Breast epithelium (tissue), 3 donors: ENCODE data around the gene TLE2.

Source experiments
- POLR2A ChIP-seq: fragments of 450-650 bp; IDR thresholded peaks from one replicate; pipeline ENCODE4 v1.6.1; 2016; ENCODE audit warnings: antibody characterized with exemption, mild to moderate bottlenecking, moderate library complexity
- TF ChIP-seq, protein P1 (sequence below), 3 donors: fragments of 450-650 bp; IDR thresholded peaks; one replicate each; pipeline ENCODE4 v1.5.1; 2016 to 2017; ENCODE audit warnings: antibody characterized with exemption in 3 of 3, mild to moderate bottlenecking in 3 of 3, moderate library complexity in 3 of 3

DNA sequence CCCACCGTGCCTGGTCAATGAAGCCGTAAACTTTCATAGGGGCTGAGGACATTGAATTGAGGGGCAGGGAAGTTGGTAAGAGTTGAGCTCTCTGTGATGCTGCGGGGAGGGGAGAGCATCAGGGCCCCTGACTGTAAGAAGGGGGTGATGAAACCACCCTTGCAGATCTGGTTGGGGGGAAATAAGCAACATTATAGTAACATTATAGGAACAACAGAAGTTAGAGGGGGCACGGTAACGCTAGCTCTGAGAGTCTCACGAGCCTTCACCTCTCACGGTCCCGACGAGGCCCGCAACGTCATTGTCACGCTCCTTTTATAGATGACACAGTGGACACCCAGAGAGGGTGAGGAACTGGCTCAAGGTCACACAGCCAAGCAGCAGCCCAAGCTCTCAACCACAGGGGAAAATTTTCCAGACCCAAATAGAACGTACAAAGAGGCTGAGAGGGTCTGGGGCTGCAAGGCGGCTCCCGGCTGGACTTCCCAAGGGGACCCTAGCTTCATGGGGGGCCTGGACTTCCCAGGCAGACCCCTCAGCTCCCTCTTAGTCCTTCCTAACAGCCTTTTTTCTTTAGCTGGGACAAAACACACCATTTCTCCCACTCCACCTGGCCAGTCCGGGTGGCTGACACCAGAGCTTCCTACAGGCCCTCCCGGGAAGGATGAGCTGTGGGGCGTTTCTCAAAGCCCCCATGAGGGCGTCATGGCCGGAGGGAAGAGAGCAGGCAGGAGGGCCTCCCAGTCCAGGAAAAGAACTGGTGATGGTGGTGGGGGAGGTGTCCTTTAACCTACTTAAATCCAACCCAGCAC lies 29.1 kb upstream of the TLE2 start:
- TF ChIP-seq, protein P1, sequence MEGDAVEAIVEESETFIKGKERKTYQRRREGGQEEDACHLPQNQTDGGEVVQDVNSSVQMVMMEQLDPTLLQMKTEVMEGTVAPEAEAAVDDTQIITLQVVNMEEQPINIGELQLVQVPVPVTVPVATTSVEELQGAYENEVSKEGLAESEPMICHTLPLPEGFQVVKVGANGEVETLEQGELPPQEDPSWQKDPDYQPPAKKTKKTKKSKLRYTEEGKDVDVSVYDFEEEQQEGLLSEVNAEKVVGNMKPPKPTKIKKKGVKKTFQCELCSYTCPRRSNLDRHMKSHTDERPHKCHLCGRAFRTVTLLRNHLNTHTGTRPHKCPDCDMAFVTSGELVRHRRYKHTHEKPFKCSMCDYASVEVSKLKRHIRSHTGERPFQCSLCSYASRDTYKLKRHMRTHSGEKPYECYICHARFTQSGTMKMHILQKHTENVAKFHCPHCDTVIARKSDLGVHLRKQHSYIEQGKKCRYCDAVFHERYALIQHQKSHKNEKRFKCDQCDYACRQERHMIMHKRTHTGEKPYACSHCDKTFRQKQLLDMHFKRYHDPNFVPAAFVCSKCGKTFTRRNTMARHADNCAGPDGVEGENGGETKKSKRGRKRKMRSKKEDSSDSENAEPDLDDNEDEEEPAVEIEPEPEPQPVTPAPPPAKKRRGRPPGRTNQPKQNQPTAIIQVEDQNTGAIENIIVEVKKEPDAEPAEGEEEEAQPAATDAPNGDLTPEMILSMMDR (IDR thresholded peaks at IDR 0.05) = no peak
- no peak for TF ChIP-seq POLR2A
